ENCODE data around the gene MCHR1. TPM values are rescaled to one million over a fixed set of nuclear protein-coding genes. Genes with fewer than 3 reads are reported as not detected.

The MCHR1 gene
- total RNA-seq, 1 donor from 2014 or later: not detected

DNA sequence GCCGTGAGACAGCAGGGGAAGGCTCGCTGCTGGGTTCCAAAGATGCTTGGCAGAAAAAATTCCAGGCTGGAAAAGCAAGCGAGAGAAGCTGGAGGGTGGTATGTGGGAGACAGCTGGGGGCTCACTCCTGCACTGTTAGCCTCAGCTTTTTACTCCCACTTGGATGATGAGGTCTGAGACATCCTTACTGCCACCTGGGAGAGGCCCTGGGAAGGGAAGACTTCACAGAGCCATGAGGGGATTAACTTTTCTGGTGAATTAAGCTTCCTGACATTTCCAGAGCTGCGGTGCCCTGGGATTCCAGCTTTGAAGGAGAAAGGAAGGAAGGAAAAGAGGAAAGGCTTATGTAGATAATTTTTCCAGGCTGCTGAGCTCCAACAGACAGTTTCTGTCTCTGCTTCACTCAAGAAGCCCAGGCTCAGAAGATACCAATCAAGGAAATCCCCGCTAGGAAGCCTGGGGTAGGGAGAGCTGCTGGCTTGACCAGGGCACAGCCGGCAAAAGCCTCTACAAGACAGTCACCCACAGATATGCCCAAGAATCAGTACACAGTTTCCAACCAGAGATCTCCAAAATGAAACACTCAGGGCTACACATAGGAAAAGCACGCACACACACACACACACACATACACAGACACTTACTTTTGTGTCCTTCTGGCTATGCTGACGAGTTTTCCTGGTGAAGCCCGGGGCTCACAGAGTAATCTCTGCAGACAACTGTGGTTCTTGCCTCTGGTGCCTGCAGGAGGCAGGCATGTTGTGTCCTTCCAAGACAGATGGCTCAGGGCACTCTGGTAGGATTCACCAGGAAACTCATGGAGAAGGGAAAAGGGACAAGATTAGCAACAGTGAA lies 907 bp downstream of the MCHR1 start:
- no peak overlapping the region for H3K27ac ChIP-seq
- intact Hi-C loops (cut with DNase I): no loop called here
- peaks cover 10% of the 10 kb centered on the region for H3K4me1 ChIP-seq
- ATAC-seq (no peak), DNase-seq (no peak)
- TF ChIP-seq, protein P1, sequence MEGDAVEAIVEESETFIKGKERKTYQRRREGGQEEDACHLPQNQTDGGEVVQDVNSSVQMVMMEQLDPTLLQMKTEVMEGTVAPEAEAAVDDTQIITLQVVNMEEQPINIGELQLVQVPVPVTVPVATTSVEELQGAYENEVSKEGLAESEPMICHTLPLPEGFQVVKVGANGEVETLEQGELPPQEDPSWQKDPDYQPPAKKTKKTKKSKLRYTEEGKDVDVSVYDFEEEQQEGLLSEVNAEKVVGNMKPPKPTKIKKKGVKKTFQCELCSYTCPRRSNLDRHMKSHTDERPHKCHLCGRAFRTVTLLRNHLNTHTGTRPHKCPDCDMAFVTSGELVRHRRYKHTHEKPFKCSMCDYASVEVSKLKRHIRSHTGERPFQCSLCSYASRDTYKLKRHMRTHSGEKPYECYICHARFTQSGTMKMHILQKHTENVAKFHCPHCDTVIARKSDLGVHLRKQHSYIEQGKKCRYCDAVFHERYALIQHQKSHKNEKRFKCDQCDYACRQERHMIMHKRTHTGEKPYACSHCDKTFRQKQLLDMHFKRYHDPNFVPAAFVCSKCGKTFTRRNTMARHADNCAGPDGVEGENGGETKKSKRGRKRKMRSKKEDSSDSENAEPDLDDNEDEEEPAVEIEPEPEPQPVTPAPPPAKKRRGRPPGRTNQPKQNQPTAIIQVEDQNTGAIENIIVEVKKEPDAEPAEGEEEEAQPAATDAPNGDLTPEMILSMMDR (IDR thresholded peaks at IDR 0.05): no peak
- H3K9me3 ChIP-seq: no peaks in the 10 kb centered on the region
- H3K36me3 ChIP-seq: no peaks in the 10 kb centered on the region
- H3K4me3 ChIP-seq: no peak overlapping the region
- H3K27me3 ChIP-seq: peaks cover 9% of the 10 kb centered on the region

DNA sequence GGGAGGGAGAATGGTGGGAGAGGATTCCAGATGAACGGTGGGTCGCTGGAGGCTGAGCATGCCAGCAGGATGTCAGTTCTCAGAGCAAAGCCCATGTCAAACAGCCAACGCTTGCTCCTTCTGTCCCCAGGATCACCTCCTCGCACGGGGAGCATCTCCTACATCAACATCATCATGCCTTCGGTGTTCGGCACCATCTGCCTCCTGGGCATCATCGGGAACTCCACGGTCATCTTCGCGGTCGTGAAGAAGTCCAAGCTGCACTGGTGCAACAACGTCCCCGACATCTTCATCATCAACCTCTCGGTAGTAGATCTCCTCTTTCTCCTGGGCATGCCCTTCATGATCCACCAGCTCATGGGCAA lies 1.5 kb downstream of the MCHR1 start:
- peaks cover 9% of the 10 kb centered on the region for H3K27me3 ChIP-seq
- H3K9me3 ChIP-seq: no peaks in the 10 kb centered on the region
- H3K4me1 ChIP-seq: peaks cover 10% of the 10 kb centered on the region
- TF ChIP-seq, protein P1 (IDR thresholded peaks at IDR 0.05): no peak
- H3K36me3 ChIP-seq: no peaks in the 10 kb centered on the region
- no peak for DNase-seq
- H3K4me3 ChIP-seq: no peak overlapping the region
- H3K27ac ChIP-seq: no peak overlapping the region
- no peak for ATAC-seq
- intact Hi-C loops (cut with DNase I): no loop called here

DNA sequence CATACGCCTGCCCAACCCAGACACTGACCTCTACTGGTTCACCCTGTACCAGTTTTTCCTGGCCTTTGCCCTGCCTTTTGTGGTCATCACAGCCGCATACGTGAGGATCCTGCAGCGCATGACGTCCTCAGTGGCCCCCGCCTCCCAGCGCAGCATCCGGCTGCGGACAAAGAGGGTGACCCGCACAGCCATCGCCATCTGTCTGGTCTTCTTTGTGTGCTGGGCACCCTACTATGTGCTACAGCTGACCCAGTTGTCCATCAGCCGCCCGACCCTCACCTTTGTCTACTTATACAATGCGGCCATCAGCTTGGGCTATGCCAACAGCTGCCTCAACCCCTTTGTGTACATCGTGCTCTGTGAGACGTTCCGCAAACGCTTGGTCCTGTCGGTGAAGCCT lies 2.2 kb downstream of the MCHR1 start:
- Histone ChIP-seq H3K4me3 (no peak overlapping the region), H3K4me1 (peaks cover 10% of the 10 kb centered on the region), H3K27me3 (peaks cover 9% of the 10 kb centered on the region), H3K9me3 (no peaks in the 10 kb centered on the region), H3K27ac (no peak overlapping the region), H3K36me3 (no peaks in the 10 kb centered on the region)
- DNase-seq (no peak), ATAC-seq (no peak)
- TF ChIP-seq, protein P1 (IDR thresholded peaks at IDR 0.05): no peak
- intact Hi-C loops (cut with DNase I): no loop called here

DNA sequence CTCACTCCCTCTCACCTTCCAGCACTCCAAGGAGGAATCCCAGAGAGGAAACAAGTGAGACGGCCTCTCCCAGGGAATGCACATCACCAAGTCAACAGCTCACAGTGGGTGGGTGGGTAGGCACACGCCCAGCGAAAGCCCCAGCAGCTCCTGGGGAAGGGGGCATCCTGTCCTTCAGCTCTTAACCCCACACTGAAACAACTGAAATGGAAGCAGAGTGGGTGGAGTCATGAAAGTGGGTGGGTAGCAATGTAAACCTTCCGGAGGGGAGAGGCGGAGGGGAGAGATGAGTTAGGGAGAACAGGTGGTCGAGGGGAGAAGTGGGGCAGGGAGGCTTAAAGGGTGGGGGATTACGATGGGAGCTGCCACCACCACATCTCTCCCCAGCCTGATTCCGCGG lies 5.4 kb downstream of the MCHR1 start:
- intact Hi-C loops (cut with DNase I): no loop called here
- no peak for DNase-seq
- H3K4me1 ChIP-seq: peaks cover 3% of the 10 kb centered on the region
- H3K9me3 ChIP-seq: no peaks in the 10 kb centered on the region
- H3K27me3 ChIP-seq: no peaks in the 10 kb centered on the region
- no peak for ATAC-seq
- no peaks in the 10 kb centered on the region for H3K36me3 ChIP-seq
- H3K27ac ChIP-seq: no peak overlapping the region
- no peak overlapping the region for H3K4me3 ChIP-seq
- TF ChIP-seq, protein P1 (IDR thresholded peaks at IDR 0.05): no peak

DNA sequence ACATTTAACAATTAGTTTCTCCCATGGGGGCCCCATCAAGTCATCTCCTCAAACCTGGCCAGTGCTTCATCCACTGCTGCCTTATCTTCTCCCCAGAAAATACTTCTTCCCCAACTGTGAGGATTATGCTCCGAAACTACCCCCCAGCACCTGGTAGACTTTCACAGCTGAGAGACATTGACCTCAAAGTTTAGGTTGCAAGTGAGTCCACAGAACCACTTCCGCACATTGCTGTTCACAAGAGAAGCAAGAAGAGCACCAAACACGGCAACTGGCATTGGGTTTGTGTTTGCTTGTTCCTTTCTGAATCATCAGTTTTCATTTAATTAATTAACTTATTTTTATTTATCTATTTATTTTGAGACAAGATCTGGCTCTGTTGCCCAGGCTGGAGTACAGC lies 6.1 kb downstream of the MCHR1 start:
- Histone ChIP-seq H3K36me3 (no peaks in the 10 kb centered on the region), H3K27me3 (no peaks in the 10 kb centered on the region), H3K27ac (no peak overlapping the region), H3K4me1 (no peaks in the 10 kb centered on the region), H3K4me3 (no peak overlapping the region), H3K9me3 (no peaks in the 10 kb centered on the region)
- intact Hi-C loops (cut with DNase I): no loop called here
- DNase-seq (no peak), ATAC-seq (no peak)
- TF ChIP-seq, protein P1 (IDR thresholded peaks at IDR 0.05): no peak

Data from upper lobe of right lung (tissue), 1 donor.